Colonic mucosa (tissue), 4 donors: ENCODE results near the gene TUBB1. TPM values are rescaled to one million over a fixed set of nuclear protein-coding genes. Genes with fewer than 3 reads are reported as not detected.

Experiments used
- DNase-seq: peaks from one replicate; pipeline ENCODE4 v3.0.0-alpha.2; 2020
- H3K27ac ChIP-seq: fragments of 200-600 bp; one replicate; pipeline ENCODE4 v1.8.0; 2021
- H3K27me3 ChIP-seq: fragments of 200-600 bp; one replicate; pipeline ENCODE4 v1.8.0; 2021
- H3K36me3 ChIP-seq: fragments of 200-600 bp; one replicate; pipeline ENCODE4 v1.8.0; 2021
- H3K4me1 ChIP-seq: fragments of 200-600 bp; one replicate; pipeline ENCODE4 v1.8.0; 2021; ENCODE audit warnings: mild to moderate bottlenecking
- H3K4me3 ChIP-seq: fragments of 200-600 bp; one replicate; pipeline ENCODE4 v1.8.0; 2021
- H3K9ac ChIP-seq, 2 donors: one replicate each; pipeline ENCODE4 v1.7.0; 2013; ENCODE audit warnings: control low read depth in 2 of 2, low read depth in 2 of 2, low read length in 2 of 2
- H3K9me3 ChIP-seq: fragments of 200-600 bp; one replicate; pipeline ENCODE4 v1.8.0; 2021
- intact Hi-C: fragments of 100-400 bp; cut with DNase I; formaldehyde crosslinking; loops from one replicate; pipeline ENCODE4 v1.14.1; 2022
- total RNA-seq, 2 donors: library from RNA; stranded (reverse); fragmentation: NEBNext Ultra II Directional in 1 of 2; extraction: Animal tissue kit (Norgen Biotek cat#: 25700) in 1 of 2; gene quantifications; one replicate each; pipeline ENCODE4 v1.2.1, GENCODE V29; 2021
- TF ChIP-seq, protein P1 (sequence below): fragments of 200-600 bp; IDR thresholded peaks from one replicate; pipeline ENCODE4 v1.8.0; 2022; ENCODE audit warnings: antibody characterized with exemption, mild to moderate bottlenecking
- donor health status: healthy.
- donor health status: DM: no; HTN: no; CAD: no.
- donor health status: DM: no; HTN: no; CAD: no.

The TUBB1 gene
- total RNA-seq, 2 donors from 2014 or later = not detected

GRCh38 chr20:58990651-58991445 is 28.4 kb upstream of the TUBB1 start:
- intact Hi-C loops = no loop called here
- no peak for DNase-seq
- Histone ChIP-seq H3K27ac (no peak overlapping the region), H3K36me3 (peaks cover 23% of the 10 kb centered on the region), H3K27me3 (no peaks in the 10 kb centered on the region), H3K4me3 (no peak overlapping the region), H3K9me3 (no peaks in the 10 kb centered on the region), H3K9ac (no peak overlapping the region), H3K4me1 (no peaks in the 10 kb centered on the region)
- TF ChIP-seq, protein P1, sequence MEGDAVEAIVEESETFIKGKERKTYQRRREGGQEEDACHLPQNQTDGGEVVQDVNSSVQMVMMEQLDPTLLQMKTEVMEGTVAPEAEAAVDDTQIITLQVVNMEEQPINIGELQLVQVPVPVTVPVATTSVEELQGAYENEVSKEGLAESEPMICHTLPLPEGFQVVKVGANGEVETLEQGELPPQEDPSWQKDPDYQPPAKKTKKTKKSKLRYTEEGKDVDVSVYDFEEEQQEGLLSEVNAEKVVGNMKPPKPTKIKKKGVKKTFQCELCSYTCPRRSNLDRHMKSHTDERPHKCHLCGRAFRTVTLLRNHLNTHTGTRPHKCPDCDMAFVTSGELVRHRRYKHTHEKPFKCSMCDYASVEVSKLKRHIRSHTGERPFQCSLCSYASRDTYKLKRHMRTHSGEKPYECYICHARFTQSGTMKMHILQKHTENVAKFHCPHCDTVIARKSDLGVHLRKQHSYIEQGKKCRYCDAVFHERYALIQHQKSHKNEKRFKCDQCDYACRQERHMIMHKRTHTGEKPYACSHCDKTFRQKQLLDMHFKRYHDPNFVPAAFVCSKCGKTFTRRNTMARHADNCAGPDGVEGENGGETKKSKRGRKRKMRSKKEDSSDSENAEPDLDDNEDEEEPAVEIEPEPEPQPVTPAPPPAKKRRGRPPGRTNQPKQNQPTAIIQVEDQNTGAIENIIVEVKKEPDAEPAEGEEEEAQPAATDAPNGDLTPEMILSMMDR = no peak

- intact Hi-C loops = no loop called here
- Histone ChIP-seq H3K27ac (no peak overlapping the region), H3K27me3 (no peaks in the 10 kb centered on the region), H3K36me3 (peaks cover 23% of the 10 kb centered on the region), H3K4me3 (no peak overlapping the region), H3K9me3 (no peaks in the 10 kb centered on the region), H3K4me1 (no peaks in the 10 kb centered on the region), H3K9ac (no peak overlapping the region)
- DNase-seq = no peak
- TF ChIP-seq, protein P1 = no peak
Measured at GRCh38 chr20:58991715-58992114, 27.5 kb upstream of the TUBB1 start.

DNA sequence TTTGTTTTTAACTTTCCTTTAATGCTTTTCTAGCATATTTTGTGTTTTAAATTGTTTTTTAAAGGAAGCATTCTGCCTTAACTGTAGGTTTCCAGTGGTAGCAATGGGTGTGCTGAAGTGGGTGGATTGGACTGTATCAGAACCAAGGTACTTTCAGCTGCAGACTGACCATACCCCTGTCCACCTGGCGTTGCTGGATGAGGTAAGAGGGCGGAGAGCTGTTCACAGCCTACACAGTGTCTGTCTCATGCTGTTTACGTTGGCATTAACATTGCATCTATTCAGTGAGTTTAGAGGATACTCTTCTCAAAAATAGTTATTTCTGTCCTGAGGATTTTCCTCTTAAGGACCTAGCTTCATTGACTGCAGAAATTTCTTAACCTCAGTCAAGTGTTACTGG is 26.3 kb upstream of the TUBB1 start:
- no peak for DNase-seq
- Histone ChIP-seq H3K9me3 (no peaks in the 10 kb centered on the region), H3K27me3 (no peaks in the 10 kb centered on the region), H3K4me1 (no peaks in the 10 kb centered on the region), H3K36me3 (peaks cover 23% of the 10 kb centered on the region), H3K4me3 (no peak overlapping the region), H3K9ac (no peak overlapping the region), H3K27ac (no peak overlapping the region)
- TF ChIP-seq, protein P1 = no peak
- intact Hi-C loops = no loop called here

DNA sequence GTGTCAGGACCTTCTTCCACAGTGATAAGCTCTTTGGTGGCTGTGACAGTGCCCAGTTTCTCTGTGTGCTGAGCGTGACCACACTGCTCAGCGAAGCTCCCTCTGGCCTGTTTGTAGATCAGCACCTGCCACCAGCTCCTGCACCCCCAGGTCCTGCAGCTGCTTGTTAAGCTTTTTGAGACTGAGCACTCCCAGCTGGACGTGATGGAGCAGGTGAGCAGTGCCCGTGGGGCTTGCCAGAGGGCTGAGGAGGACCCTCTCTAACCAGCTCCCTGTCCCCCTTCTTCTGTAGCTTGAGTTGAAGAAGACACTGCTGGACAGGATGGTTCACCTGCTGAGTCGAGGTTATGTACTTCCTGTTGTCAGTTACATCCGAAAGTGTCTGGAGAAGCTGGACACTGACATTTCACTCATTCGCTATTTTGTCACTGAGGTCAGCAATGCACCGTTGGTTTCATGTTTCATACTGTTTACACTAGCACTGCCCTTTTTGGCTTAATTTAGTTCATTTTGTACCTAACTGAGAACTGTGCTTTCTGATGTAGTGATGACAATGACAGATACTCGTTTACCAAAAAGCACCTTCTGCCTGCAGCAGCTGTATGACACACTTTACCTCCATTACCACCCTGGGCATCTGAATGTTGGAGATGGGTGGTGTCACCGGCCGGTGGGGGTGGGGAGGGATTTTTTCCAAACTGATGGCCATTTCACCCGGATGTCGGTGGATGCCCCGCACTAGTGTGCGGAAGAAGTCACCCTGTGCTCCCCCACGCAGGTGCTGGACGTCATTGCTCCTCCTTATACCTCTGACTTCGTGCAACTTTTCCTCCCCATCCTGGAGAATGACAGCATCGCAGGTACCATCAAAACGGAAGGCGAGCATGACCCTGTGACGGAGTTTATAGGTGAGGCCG is 25.6 kb upstream of the TUBB1 start:
- H3K9me3 ChIP-seq = no peaks in the 10 kb centered on the region
- TF ChIP-seq, protein P1 = no peak
- H3K4me1 ChIP-seq = no peaks in the 10 kb centered on the region
- H3K27ac ChIP-seq = no peak overlapping the region
- no peaks in the 10 kb centered on the region for H3K27me3 ChIP-seq
- DNase-seq = no peak
- peaks cover 23% of the 10 kb centered on the region for H3K36me3 ChIP-seq
- no peak overlapping the region for H3K9ac ChIP-seq
- no peak overlapping the region for H3K4me3 ChIP-seq
- intact Hi-C loops = no loop called here

DNA sequence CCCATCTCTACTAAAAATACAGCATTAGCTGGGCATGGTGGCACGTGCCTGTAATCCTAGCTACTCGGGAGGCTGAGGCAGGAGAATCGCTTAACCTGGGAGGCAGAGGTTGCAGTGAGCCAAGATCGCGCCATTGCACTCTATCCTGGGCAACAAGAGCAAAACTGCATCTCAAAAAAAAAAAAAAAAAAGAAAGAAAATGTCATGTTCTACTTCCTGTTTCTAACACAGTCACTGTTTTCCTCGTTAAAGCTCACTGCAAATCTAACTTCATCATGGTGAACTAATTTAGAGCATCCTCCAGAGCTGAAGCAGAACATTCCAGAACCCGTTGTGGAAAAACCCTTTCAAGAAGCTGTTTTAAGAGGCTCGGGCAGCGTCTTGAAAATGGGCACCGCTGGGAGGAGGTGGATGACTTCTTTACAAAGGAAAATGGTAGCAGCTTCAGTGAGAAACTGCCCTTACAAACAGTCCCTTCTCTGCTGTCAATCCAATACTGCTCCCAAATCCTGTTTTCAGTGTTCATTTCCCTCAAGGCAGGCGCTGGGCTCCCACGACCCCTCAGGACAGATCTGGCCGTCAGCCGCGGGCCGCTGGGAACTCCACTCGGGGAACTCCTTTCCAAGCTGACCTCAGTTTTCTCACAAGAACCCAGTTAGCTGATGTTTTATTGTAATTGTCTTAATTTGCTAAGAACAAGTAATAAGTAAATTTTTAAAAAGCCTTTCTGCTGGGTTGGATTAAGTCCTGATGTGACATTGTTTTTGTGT is 24.7 kb upstream of the TUBB1 start:
- Histone ChIP-seq H3K9me3 (no peaks in the 10 kb centered on the region), H3K4me3 (no peak overlapping the region), H3K27me3 (no peaks in the 10 kb centered on the region), H3K9ac (no peak overlapping the region), H3K36me3 (peaks cover 23% of the 10 kb centered on the region), H3K27ac (no peak overlapping the region), H3K4me1 (no peaks in the 10 kb centered on the region)
- no peak for DNase-seq
- TF ChIP-seq, protein P1 = no peak
- intact Hi-C loops = no loop called here
